ENCODE data around the gene ZC3H12D. TPM values are rescaled to one million over a fixed set of nuclear protein-coding genes. Genes with fewer than 3 reads are reported as not detected.

Gene ZC3H12D
- 10 to 100 TPM; 25.3 to 37.5 TPM for total RNA-seq

GRCh38 chr6:149484733-149485700 is at the start of gene ZC3H12D:
TSS of gene ZC3H12D (minus strand) at chr6:149485014. CDS start at chr6:149474543, 10,471 bp downstream.
- Mint-ChIP-seq H3K4me3 (peak within 1 kb of the TSS; percentile 90), H3K4me1 (peaks cover 41% of the 10 kb centered on the region), H3K36me3 (peaks cover 23% of the 10 kb centered on the region), H3K27me3 (no peaks in the 10 kb centered on the region), H3K9me3 (ENCODE audit: low read depth) (no peaks in the 10 kb centered on the region), H3K27ac (peak within 1 kb of the TSS; percentile 97)
- DNase-seq (peak; percentile 90), ATAC-seq (peak; percentile 73)
- CTCF ChIA-PET: interaction anchor here (0.6 to 3.6 kb wide), 15 partner anchors 10 to 458 kb away, joined by 3 to 23 read pairs (median 3); no protein-coding TSS in a partner anchor

GRCh38 chr6:149529650-149530049 is 44.8 kb upstream of the ZC3H12D start:
- H3K27me3 Mint-ChIP-seq: no peaks in the 10 kb centered on the region
- H3K4me1 Mint-ChIP-seq: peaks cover 17% of the 10 kb centered on the region
- CTCF ChIA-PET: interaction anchor here (5.6 kb wide), 1 partner anchor 13 kb away, joined by 21 read pairs; no protein-coding TSS in a partner anchor
- DNase-seq: no peak
- ATAC-seq: no peak
- no peaks in the 10 kb centered on the region for H3K9me3 Mint-ChIP-seq (ENCODE audit: low read depth)
- peaks cover 34% of the 10 kb centered on the region for H3K36me3 Mint-ChIP-seq
- no peak overlapping the region for H3K27ac Mint-ChIP-seq
- no peak overlapping the region for H3K4me3 Mint-ChIP-seq

- no peak overlapping the region for H3K4me3 Mint-ChIP-seq
- no peaks in the 10 kb centered on the region for H3K27me3 Mint-ChIP-seq
- no peaks in the 10 kb centered on the region for H3K9me3 Mint-ChIP-seq (ENCODE audit: low read depth)
- CTCF ChIA-PET: interaction anchor here (0.8 to 3.0 kb wide), 7 partner anchors 11 to 487 kb away, joined by 3 to 36 read pairs (median 15); partner anchors contain the start of gene PPIL4
- peaks cover 31% of the 10 kb centered on the region for H3K36me3 Mint-ChIP-seq
- no peak for DNase-seq
- ATAC-seq: no peak
- peaks cover 45% of the 10 kb centered on the region for H3K4me1 Mint-ChIP-seq
- no peak overlapping the region for H3K27ac Mint-ChIP-seq
Observed at GRCh38 chr6:149515494-149515893, 30.7 kb upstream of the ZC3H12D start.

- H3K9me3 Mint-ChIP-seq (ENCODE audit: low read depth): no peaks in the 10 kb centered on the region
- H3K36me3 Mint-ChIP-seq: peaks cover 35% of the 10 kb centered on the region
- no peak overlapping the region for H3K4me3 Mint-ChIP-seq
- H3K27me3 Mint-ChIP-seq: no peaks in the 10 kb centered on the region
- H3K4me1 Mint-ChIP-seq: peaks cover 49% of the 10 kb centered on the region
- DNase-seq (no peak), ATAC-seq (no peak)
- H3K27ac Mint-ChIP-seq: no peak overlapping the region
- CTCF ChIA-PET: interaction anchor here (1.0 to 1.5 kb wide), 5 partner anchors 10 to 40 kb away, joined by 3 to 6 read pairs (median 3); partner anchors contain the start of genes PPIL4 and ZC3H12D
Observed at GRCh38 chr6:149513915-149514314, 29.1 kb upstream of the ZC3H12D start.

- H3K36me3 Mint-ChIP-seq: peaks cover 46% of the 10 kb centered on the region
- H3K27ac Mint-ChIP-seq: no peak overlapping the region
- no peak overlapping the region for H3K4me3 Mint-ChIP-seq
- no peak for DNase-seq
- CTCF ChIA-PET: interaction anchor here (0.7 to 1.5 kb wide), 3 partner anchors 15 to 37 kb away, joined by 3 to 4 read pairs (median 3); no protein-coding TSS in a partner anchor
- ATAC-seq: peak; percentile 24
- H3K27me3 Mint-ChIP-seq: no peaks in the 10 kb centered on the region
- peaks cover 47% of the 10 kb centered on the region for H3K4me1 Mint-ChIP-seq
- no peaks in the 10 kb centered on the region for H3K9me3 Mint-ChIP-seq (ENCODE audit: low read depth)
Observed at GRCh38 chr6:149510793-149511512, 26.1 kb upstream of the ZC3H12D start.

GRCh38 chr6:149508485-149508884 is 23.7 kb upstream of the ZC3H12D start:
- Mint-ChIP-seq H3K4me1 (peaks cover 45% of the 10 kb centered on the region), H3K9me3 (ENCODE audit: low read depth) (no peaks in the 10 kb centered on the region), H3K27ac (peak overlapping the region; percentile 91), H3K4me3 (peak overlapping the region; percentile 45), H3K36me3 (peaks cover 37% of the 10 kb centered on the region), H3K27me3 (no peaks in the 10 kb centered on the region)
- CTCF ChIA-PET: interaction anchor here (1.0 to 1.9 kb wide), 7 partner anchors 9 to 478 kb away, joined by 3 to 13 read pairs (median 4); no protein-coding TSS in a partner anchor
- peak; percentile 61 for DNase-seq
- ATAC-seq: peak; percentile 90

GRCh38 chr6:149503872-149504271 is 19.1 kb upstream of the ZC3H12D start:
- peaks cover 33% of the 10 kb centered on the region for H3K36me3 Mint-ChIP-seq
- CTCF ChIA-PET: interaction anchor here (0.8 to 2.3 kb wide), 7 partner anchors 9 to 72 kb away, joined by 3 to 15 read pairs (median 3); partner anchors contain the start of gene ZC3H12D
- peaks cover 39% of the 10 kb centered on the region for H3K4me1 Mint-ChIP-seq
- H3K9me3 Mint-ChIP-seq (ENCODE audit: low read depth): no peaks in the 10 kb centered on the region
- DNase-seq: no peak
- no peaks in the 10 kb centered on the region for H3K27me3 Mint-ChIP-seq
- no peak overlapping the region for H3K4me3 Mint-ChIP-seq
- no peak for ATAC-seq
- H3K27ac Mint-ChIP-seq: no peak overlapping the region

GRCh38 chr6:149503276-149503675 is 18.5 kb upstream of the ZC3H12D start:
- no peak for ATAC-seq
- H3K36me3 Mint-ChIP-seq: peaks cover 30% of the 10 kb centered on the region
- no peaks in the 10 kb centered on the region for H3K27me3 Mint-ChIP-seq
- no peak for DNase-seq
- peaks cover 35% of the 10 kb centered on the region for H3K4me1 Mint-ChIP-seq
- H3K9me3 Mint-ChIP-seq (ENCODE audit: low read depth): no peaks in the 10 kb centered on the region
- H3K4me3 Mint-ChIP-seq: no peak overlapping the region
- no peak overlapping the region for H3K27ac Mint-ChIP-seq
- CTCF ChIA-PET: interaction anchor here (0.8 to 2.3 kb wide), 5 partner anchors 8 to 33 kb away, joined by 3 to 15 read pairs (median 3); partner anchors contain the start of gene ZC3H12D

GRCh38 chr6:149501768-149502167 is 17.0 kb upstream of the ZC3H12D start:
- Mint-ChIP-seq H3K36me3 (peaks cover 27% of the 10 kb centered on the region), H3K27ac (peak overlapping the region; percentile 3), H3K9me3 (ENCODE audit: low read depth) (no peaks in the 10 kb centered on the region), H3K27me3 (no peaks in the 10 kb centered on the region), H3K4me1 (peaks cover 32% of the 10 kb centered on the region), H3K4me3 (no peak overlapping the region)
- CTCF ChIA-PET: interaction anchor here (2.3 kb wide), 1 partner anchor 16 kb away, joined by 15 read pairs; no protein-coding TSS in a partner anchor
- ATAC-seq (no peak), DNase-seq (no peak)

GRCh38 chr6:149501201-149501600 is 16.4 kb upstream of the ZC3H12D start:
- Mint-ChIP-seq H3K36me3 (peaks cover 25% of the 10 kb centered on the region), H3K9me3 (ENCODE audit: low read depth) (no peaks in the 10 kb centered on the region), H3K27ac (no peak overlapping the region), H3K4me1 (peaks cover 38% of the 10 kb centered on the region), H3K27me3 (no peaks in the 10 kb centered on the region), H3K4me3 (no peak overlapping the region)
- CTCF ChIA-PET: no interaction called here
- ATAC-seq (no peak), DNase-seq (no peak)

- no peak overlapping the region for H3K27ac Mint-ChIP-seq
Observed at GRCh38 chr6:149500096-149500495, 15.3 kb upstream of the ZC3H12D start.

GRCh38 chr6:149499066-149499465 is 14.3 kb upstream of the ZC3H12D start:
- no peak for ATAC-seq
- no peak overlapping the region for H3K27ac Mint-ChIP-seq

More at GRCh38 chr6:149500096-149500495, 15.3 kb upstream of the ZC3H12D start:
- Mint-ChIP-seq H3K9me3 (ENCODE audit: low read depth) (no peaks in the 10 kb centered on the region), H3K4me1 (peaks cover 44% of the 10 kb centered on the region), H3K4me3 (no peak overlapping the region), H3K36me3 (peaks cover 17% of the 10 kb centered on the region), H3K27me3 (no peaks in the 10 kb centered on the region)
- ATAC-seq: no peak
- no peak for DNase-seq
- CTCF ChIA-PET: interaction anchor here (0.9 kb wide), 1 partner anchor 15 kb away, joined by 3 read pairs; the partner anchor contains the start of gene ZC3H12D

More at GRCh38 chr6:149499066-149499465, 14.3 kb upstream of the ZC3H12D start:
- peaks cover 17% of the 10 kb centered on the region for H3K36me3 Mint-ChIP-seq
- H3K9me3 Mint-ChIP-seq (ENCODE audit: low read depth): no peaks in the 10 kb centered on the region
- no peak for DNase-seq
- peaks cover 50% of the 10 kb centered on the region for H3K4me1 Mint-ChIP-seq
- no peaks in the 10 kb centered on the region for H3K27me3 Mint-ChIP-seq
- CTCF ChIA-PET: interaction anchor here (0.6 kb wide), 1 partner anchor 14 kb away, joined by 3 read pairs; the partner anchor contains the start of gene ZC3H12D
- no peak overlapping the region for H3K4me3 Mint-ChIP-seq

Measured in activated CD8-positive, alpha-beta memory T cell treated with anti-CD3 and anti-CD28 coated beads, Interleukin-2, amount 10 ng/mL, durations not matched to agents 7 days and 5 days (primary cell).